Mesendoderm (in vitro differentiated cells): Measurements from ENCODE around the gene MTMR2.
A peak's percentile ranks its signal among the peaks of the same experiment; 100 is the strongest.

Experiments
- DNase-seq: peaks from one replicate; pipeline ENCODE4 v3.0.0; 2013
- H2AK5ac ChIP-seq: 2 replicates; pipeline ENCODE4 v1.6.1; 2013; ENCODE audit warnings: low read length, inconsistent platforms
- H2BK120ac ChIP-seq: 2 replicates; pipeline ENCODE4 v1.6.1; 2013; ENCODE audit warnings: low read depth, mild to moderate bottlenecking, low read length, moderate library complexity, mixed read lengths
- H2BK15ac ChIP-seq: replicated peaks from 2 replicates; pipeline ENCODE4 v1.6.1; 2013; ENCODE audit warnings: low read depth, mild to moderate bottlenecking, moderate library complexity
- H2BK5ac ChIP-seq: 2 replicates; pipeline ENCODE4 v1.6.1; 2013; ENCODE audit warnings: low read length, inconsistent platforms
- H3K18ac ChIP-seq: 2 replicates; pipeline ENCODE4 v1.6.1; 2013; ENCODE audit warnings: mild to moderate bottlenecking, low read length, mixed read lengths
- H3K23ac ChIP-seq: one replicate; pipeline ENCODE4 v1.6.1; 2013; ENCODE audit warnings: low read length
- H3K27ac ChIP-seq: 2 replicates; pipeline ENCODE4 v1.5.1; 2013; ENCODE audit warnings: low read depth, mild to moderate bottlenecking, inconsistent platforms, low read length, moderate library complexity
- H3K27me3 ChIP-seq: 2 replicates; pipeline ENCODE4 v1.6.1; 2013; ENCODE audit warnings: low read length, control low read depth, mild to moderate bottlenecking, inconsistent platforms; ENCODE audit not compliant: insufficient read depth, poor library complexity
- H3K36me3 ChIP-seq: 2 replicates; pipeline ENCODE4 v1.6.1; 2013; ENCODE audit warnings: low read length, inconsistent platforms; ENCODE audit not compliant: control insufficient read depth, insufficient read depth
- H3K4ac ChIP-seq: one replicate; pipeline ENCODE4 v1.6.1; 2013; ENCODE audit warnings: low read depth, mild to moderate bottlenecking, low read length, moderate library complexity
- H3K4me1 ChIP-seq: 2 replicates; pipeline ENCODE4 v1.6.1; 2013; ENCODE audit warnings: low read depth, low read length, inconsistent platforms; ENCODE audit not compliant: control insufficient read depth
- H3K4me2 ChIP-seq: 2 replicates; pipeline ENCODE4 v1.6.1; 2013; ENCODE audit warnings: low read length
- H3K4me3 ChIP-seq: 2 replicates; pipeline ENCODE4 v1.5.1; 2013; ENCODE audit warnings: mild to moderate bottlenecking, low read length
- H3K56ac ChIP-seq: one replicate; pipeline ENCODE4 v1.6.1; 2013; ENCODE audit warnings: low read length
- H3K79me1 ChIP-seq: 2 replicates; pipeline ENCODE4 v1.6.1; 2013; ENCODE audit warnings: low read length, inconsistent platforms
- H3K79me2 ChIP-seq: 2 replicates; pipeline ENCODE4 v1.6.1; 2013; ENCODE audit warnings: mild to moderate bottlenecking, low read length; ENCODE audit not compliant: control insufficient read depth, insufficient read depth
- H3K9ac ChIP-seq: 2 replicates; pipeline ENCODE4 v1.6.1; 2013; ENCODE audit warnings: low read length, inconsistent platforms
- H4K5ac ChIP-seq: one replicate; pipeline ENCODE4 v1.6.1; 2013; ENCODE audit warnings: low read length
- H4K8ac ChIP-seq: one replicate; pipeline ENCODE4 v1.6.1; 2013; ENCODE audit warnings: low read depth, mild to moderate bottlenecking, control low read depth, low read length, moderate library complexity
- WGBS: extraction: QIAGEN DNeasy Blood & Tissue Kit; methylation state at CpG from one replicate; pipeline ENCODE4 v1.1.7; 2013; ENCODE audit warnings: low lambda C conversion rate, missing lambda C conversion rate; ENCODE audit not compliant: insufficient coverage; ENCODE audit errors: extremely low coverage; 5-methylcytosine and 5-hydroxymethylcytosine counted together

MTMR2 gene

DNA sequence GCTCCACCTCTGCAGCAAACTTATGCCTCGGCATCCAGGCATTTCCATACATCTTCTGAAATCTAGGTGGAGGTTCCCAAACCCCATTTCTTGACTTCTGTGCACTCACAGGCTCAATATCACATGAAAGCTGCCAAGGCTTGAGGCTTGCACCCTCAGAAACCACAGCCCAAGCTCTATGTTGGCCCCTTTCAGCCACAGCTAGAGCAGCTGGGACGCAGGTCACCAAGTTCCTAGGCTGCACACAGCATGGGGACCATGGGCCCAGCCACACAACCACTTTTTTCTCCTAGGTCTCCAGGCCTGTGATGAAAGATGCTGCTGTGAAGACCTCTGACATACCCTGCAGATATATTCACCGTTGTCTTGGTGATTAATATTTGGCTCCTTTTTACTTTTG is 24.7 kb upstream of the MTMR2 start:
- H3K36me3 ChIP-seq = no peaks in the 10 kb centered on the region
- H2BK5ac ChIP-seq = no peak overlapping the region
- no peak for DNase-seq
- H3K9ac ChIP-seq = no peak overlapping the region
- H3K27me3 ChIP-seq = no peaks in the 10 kb centered on the region
- H3K18ac ChIP-seq = no peak overlapping the region
- no peak overlapping the region for H3K27ac ChIP-seq
- WGBS = no CpG with 5 or more reads among the region's 3 CpGs
- no peak overlapping the region for H3K4me2 ChIP-seq
- no peak overlapping the region for H4K8ac ChIP-seq
- no peak overlapping the region for H3K23ac ChIP-seq
- no peak overlapping the region for H3K56ac ChIP-seq
- no peak overlapping the region for H4K5ac ChIP-seq
- H3K4me3 ChIP-seq = no peak overlapping the region
- H3K79me2 ChIP-seq = no peaks in the 10 kb centered on the region
- H3K4me1 ChIP-seq = no peaks in the 10 kb centered on the region
- H2BK120ac ChIP-seq = no peak overlapping the region
- no peak overlapping the region for H3K4ac ChIP-seq
- H3K79me1 ChIP-seq = no peaks in the 10 kb centered on the region
- no peak overlapping the region for H2BK15ac ChIP-seq
- H2AK5ac ChIP-seq = no peak overlapping the region

- Histone ChIP-seq H3K56ac (no peak overlapping the region), H3K79me1 (no peaks in the 10 kb centered on the region), H3K27ac (no peak overlapping the region), H3K79me2 (no peaks in the 10 kb centered on the region), H3K4me3 (no peak overlapping the region), H2AK5ac (no peak overlapping the region), H3K18ac (no peak overlapping the region), H4K8ac (no peak overlapping the region), H3K4ac (no peak overlapping the region), H4K5ac (no peak overlapping the region), H3K4me1 (no peaks in the 10 kb centered on the region), H3K36me3 (no peaks in the 10 kb centered on the region), H2BK5ac (no peak overlapping the region), H3K23ac (no peak overlapping the region), H3K9ac (no peak overlapping the region), H3K4me2 (no peak overlapping the region), H2BK15ac (no peak overlapping the region), H3K27me3 (no peaks in the 10 kb centered on the region), H2BK120ac (no peak overlapping the region)
- peak; percentile 30 for DNase-seq
- no CpG with 5 or more reads among the region's 4 CpGs for WGBS
These were observed 20.7 kb upstream of the MTMR2 start for GRCh38 chr11:95944623-95945022.

- Histone ChIP-seq H2AK5ac (no peak overlapping the region), H3K27me3 (no peaks in the 10 kb centered on the region), H3K9ac (no peak overlapping the region), H3K4me1 (no peaks in the 10 kb centered on the region), H3K4me3 (no peak overlapping the region), H3K79me2 (no peaks in the 10 kb centered on the region), H3K79me1 (no peaks in the 10 kb centered on the region), H2BK5ac (no peak overlapping the region), H3K27ac (no peak overlapping the region), H3K56ac (no peak overlapping the region), H2BK15ac (no peak overlapping the region), H2BK120ac (no peak overlapping the region), H3K4me2 (no peak overlapping the region), H3K23ac (no peak overlapping the region), H3K36me3 (no peaks in the 10 kb centered on the region), H4K8ac (no peak overlapping the region), H3K4ac (no peak overlapping the region), H3K18ac (no peak overlapping the region), H4K5ac (no peak overlapping the region)
- WGBS = no CpG with 5 or more reads among the region's 1 CpG
- no peak for DNase-seq
These were observed 19.6 kb upstream of the MTMR2 start for GRCh38 chr11:95943546-95943945.

GRCh38 chr11:95939091-95939490 is 15.2 kb upstream of the MTMR2 start:
- Histone ChIP-seq H4K5ac (no peak overlapping the region), H2AK5ac (no peak overlapping the region), H3K9ac (no peak overlapping the region), H3K79me1 (no peaks in the 10 kb centered on the region), H3K27me3 (no peaks in the 10 kb centered on the region), H3K56ac (no peak overlapping the region), H3K4me3 (no peak overlapping the region), H3K18ac (no peak overlapping the region), H3K79me2 (no peaks in the 10 kb centered on the region), H3K4ac (no peak overlapping the region), H3K27ac (no peak overlapping the region), H3K4me2 (no peak overlapping the region), H3K36me3 (no peaks in the 10 kb centered on the region), H4K8ac (no peak overlapping the region), H2BK15ac (no peak overlapping the region), H3K23ac (no peak overlapping the region), H2BK5ac (no peak overlapping the region), H2BK120ac (no peak overlapping the region), H3K4me1 (no peaks in the 10 kb centered on the region)
- DNase-seq = no peak
- WGBS = no CpG with 5 or more reads among the region's 6 CpGs

GRCh38 chr11:95937358-95937757 is 13.5 kb upstream of the MTMR2 start:
- no peak overlapping the region for H3K4me3 ChIP-seq
- no peaks in the 10 kb centered on the region for H3K4me1 ChIP-seq
- H3K23ac ChIP-seq = no peak overlapping the region
- H3K9ac ChIP-seq = no peak overlapping the region
- H3K36me3 ChIP-seq = no peaks in the 10 kb centered on the region
- H2BK120ac ChIP-seq = no peak overlapping the region
- no peak overlapping the region for H4K5ac ChIP-seq
- no peak overlapping the region for H4K8ac ChIP-seq
- no peaks in the 10 kb centered on the region for H3K27me3 ChIP-seq
- no peak overlapping the region for H3K27ac ChIP-seq
- H3K79me2 ChIP-seq = no peaks in the 10 kb centered on the region
- no peak overlapping the region for H2AK5ac ChIP-seq
- H2BK15ac ChIP-seq = no peak overlapping the region
- no peak overlapping the region for H2BK5ac ChIP-seq
- no peak for DNase-seq
- H3K18ac ChIP-seq = no peak overlapping the region
- H3K56ac ChIP-seq = no peak overlapping the region
- H3K79me1 ChIP-seq = no peaks in the 10 kb centered on the region
- no peak overlapping the region for H3K4me2 ChIP-seq
- H3K4ac ChIP-seq = no peak overlapping the region

DNA sequence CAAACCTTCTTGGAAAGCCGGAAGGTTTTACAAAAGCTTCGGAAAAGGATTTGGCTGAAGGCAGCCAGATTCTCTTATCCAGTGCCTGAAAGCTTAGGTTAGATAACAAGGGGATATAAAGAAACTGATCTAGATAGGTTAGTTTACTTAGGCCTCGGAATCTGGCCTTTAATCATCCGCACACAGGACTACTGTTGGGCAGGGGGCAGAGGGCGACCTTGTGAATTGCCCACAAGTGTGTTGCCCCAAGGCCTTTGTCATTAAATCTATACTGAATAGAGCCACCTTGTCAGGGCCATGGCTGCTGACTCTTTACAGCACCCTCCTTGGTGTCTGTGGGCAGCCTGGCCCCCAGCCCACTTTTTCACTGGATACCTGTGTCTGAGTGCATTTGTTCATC is 9.7 kb upstream of the MTMR2 start:
- no CpG with 5 or more reads among the region's 5 CpGs for WGBS

More for the DNA sequence above, 9.7 kb upstream of the MTMR2 start:
- no peaks in the 10 kb centered on the region for H3K79me2 ChIP-seq
- H3K23ac ChIP-seq = no peak overlapping the region
- no peak overlapping the region for H3K27ac ChIP-seq
- no peak overlapping the region for H3K4ac ChIP-seq
- H3K9ac ChIP-seq = no peak overlapping the region
- H3K4me2 ChIP-seq = no peak overlapping the region
- no peaks in the 10 kb centered on the region for H3K27me3 ChIP-seq
- H3K4me3 ChIP-seq = no peak overlapping the region
- no peak overlapping the region for H2AK5ac ChIP-seq
- H3K36me3 ChIP-seq = no peaks in the 10 kb centered on the region
- H4K5ac ChIP-seq = no peak overlapping the region
- H2BK15ac ChIP-seq = no peak overlapping the region
- no peak for DNase-seq
- no peak overlapping the region for H4K8ac ChIP-seq
- no peak overlapping the region for H2BK120ac ChIP-seq
- no peak overlapping the region for H2BK5ac ChIP-seq
- H3K18ac ChIP-seq = no peak overlapping the region
- no peaks in the 10 kb centered on the region for H3K4me1 ChIP-seq
- H3K79me1 ChIP-seq = no peaks in the 10 kb centered on the region
- H3K56ac ChIP-seq = no peak overlapping the region
